ENCODE results near the gene OGN. TPM values are rescaled to one million over a fixed set of nuclear protein-coding genes. Genes with fewer than 3 reads are reported as not detected.

Gene OGN
- total and polyA plus RNA-seq, 2 donors (not counting 1 experiment from before 2014, with no cell fraction given), result not detected

DNA sequence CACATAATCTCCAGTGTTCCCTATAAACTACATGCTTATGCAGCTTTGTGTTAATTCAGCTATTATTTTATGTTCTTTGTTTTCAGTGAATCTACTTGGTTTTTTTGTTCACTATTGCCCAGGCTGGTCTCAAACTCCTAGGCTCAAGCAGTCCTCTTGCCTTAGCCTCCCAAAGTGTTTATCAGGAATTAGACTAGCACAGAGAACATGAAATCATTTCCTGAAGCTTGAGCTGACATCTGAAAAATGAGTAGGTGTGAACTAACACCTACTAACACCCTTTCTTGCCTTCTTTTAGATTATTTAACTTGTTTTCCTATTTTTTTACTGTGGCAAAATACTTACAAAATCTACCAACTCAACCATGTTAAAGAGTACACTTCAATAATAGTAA is 53.6 kb downstream of the OGN start:
- Mint-ChIP-seq H3K4me1 (peaks cover 7% of the 10 kb centered on the region), H3K4me3 (no peak overlapping the region), H3K27me3 (no peaks in the 10 kb centered on the region), H3K9me3 (ENCODE audit: insufficient read depth) (peaks cover 5% of the 10 kb centered on the region), H3K27ac (no peak overlapping the region)
- ATAC-seq (ENCODE audit: low read depth), result no peak
- Histone ChIP-seq H3K27ac (ENCODE audit: low read length in 2 of 2) (no peak overlapping the region), H3K4me2 (replicated peaks; ENCODE audit: low read depth, low read length, poor library complexity, severe bottlenecking) (no peak overlapping the region), H3K36me3 (replicated peaks in 1 of 2; ENCODE audit: control extremely low read depth in 1 of 2, control insufficient read depth in 1 of 2, extremely low read depth in 1 of 2, insufficient read depth in 2 of 2, low read length in 1 of 2) (no peaks in the 10 kb centered on the region), H3K4me1 (ENCODE audit: control insufficient read depth in 2 of 2, insufficient read depth in 2 of 2, low read length in 2 of 2) (peaks cover 0 to 4% of the 10 kb centered on the region in 2 donors), H3K27me3 (replicated peaks in 1 of 4; ENCODE audit: control extremely low read depth in 1 of 4, control insufficient read depth in 3 of 4, insufficient read depth in 4 of 4, low read length in 3 of 4) (no peaks in the 10 kb centered on the region), H4K20me1 (ENCODE audit: control insufficient read depth, insufficient read depth, low read length, poor library complexity, severe bottlenecking) (no peaks in the 10 kb centered on the region), H2AFZ (ENCODE audit: insufficient read depth, low read depth, low read length, poor library complexity, severe bottlenecking) (no peak overlapping the region), H3K9ac (ENCODE audit: low read length) (no peak overlapping the region), H3K79me2 (ENCODE audit: control insufficient read depth, insufficient read depth, low read length) (no peaks in the 10 kb centered on the region), H3K4me3 (ENCODE audit: control extremely low read depth in 1 of 5, extremely low read depth in 1 of 5, insufficient read depth in 1 of 5, low read depth in 2 of 5, low read length in 4 of 5) (no peak overlapping the region), H3K9me3 (ENCODE audit: control extremely low read depth in 1 of 3, control insufficient read depth in 2 of 3, insufficient read depth in 1 of 3, low read length in 2 of 3) (peaks cover 0 to 4% (median 0%) of the 10 kb centered on the region in 3 donors)
- ChIA-PET POLR2A (no interaction called here), CTCF (no interaction called here)
- DNase-seq, result no peak
- TF ChIP-seq CTCF (IDR thresholded peaks at IDR 0.05) (no peak), EZH2 (IDR thresholded peaks at IDR 0.05; ENCODE audit: borderline replicate concordance, insufficient read depth, low read depth, low read length, poor library complexity, severe bottlenecking) (no peak)
- intact Hi-C loops (cut with micrococcal nuclease), result no loop called here

- DNase-seq, result no peak
- peaks cover 3% of the 10 kb centered on the region for H3K9me3 Mint-ChIP-seq (ENCODE audit: insufficient read depth)
- Histone ChIP-seq H3K27ac (ENCODE audit: low read length in 2 of 2) (no peak overlapping the region), H3K9me3 (ENCODE audit: control extremely low read depth in 1 of 3, control insufficient read depth in 2 of 3, insufficient read depth in 1 of 3, low read length in 2 of 3) (peaks cover 0 to 4% (median 0%) of the 10 kb centered on the region in 3 donors), H3K4me1 (ENCODE audit: control insufficient read depth in 2 of 2, insufficient read depth in 2 of 2, low read length in 2 of 2) (peaks cover 0 to 4% of the 10 kb centered on the region in 2 donors), H3K9ac (ENCODE audit: low read length) (no peak overlapping the region), H3K27me3 (replicated peaks in 1 of 4; ENCODE audit: control extremely low read depth in 1 of 4, control insufficient read depth in 3 of 4, insufficient read depth in 4 of 4, low read length in 3 of 4) (no peaks in the 10 kb centered on the region), H3K36me3 (replicated peaks in 1 of 2; ENCODE audit: control extremely low read depth in 1 of 2, control insufficient read depth in 1 of 2, extremely low read depth in 1 of 2, insufficient read depth in 2 of 2, low read length in 1 of 2) (no peaks in the 10 kb centered on the region), H3K79me2 (ENCODE audit: control insufficient read depth, insufficient read depth, low read length) (no peaks in the 10 kb centered on the region), H2AFZ (ENCODE audit: insufficient read depth, low read depth, low read length, poor library complexity, severe bottlenecking) (no peak overlapping the region), H4K20me1 (ENCODE audit: control insufficient read depth, insufficient read depth, low read length, poor library complexity, severe bottlenecking) (no peaks in the 10 kb centered on the region), H3K4me3 (ENCODE audit: control extremely low read depth in 1 of 5, extremely low read depth in 1 of 5, insufficient read depth in 1 of 5, low read depth in 2 of 5, low read length in 4 of 5) (no peak overlapping the region), H3K4me2 (replicated peaks; ENCODE audit: low read depth, low read length, poor library complexity, severe bottlenecking) (no peak overlapping the region)
- peaks cover 7% of the 10 kb centered on the region for H3K4me1 Mint-ChIP-seq
- no peaks in the 10 kb centered on the region for H3K27me3 Mint-ChIP-seq
- ATAC-seq (ENCODE audit: low read depth), result no peak
- TF ChIP-seq EZH2 (IDR thresholded peaks at IDR 0.05; ENCODE audit: borderline replicate concordance, insufficient read depth, low read depth, low read length, poor library complexity, severe bottlenecking), result no peak
- no peak for TF ChIP-seq CTCF (IDR thresholded peaks at IDR 0.05)
- H3K4me3 Mint-ChIP-seq, result no peak overlapping the region
- ChIA-PET CTCF (no interaction called here), POLR2A (no interaction called here)
- intact Hi-C loops (cut with micrococcal nuclease), result no loop called here
- WGBS (ENCODE audit: insufficient coverage), result no CpG with 5 or more reads among the region's 7 CpGs
- no peak overlapping the region for H3K27ac Mint-ChIP-seq
These were observed 54.3 kb downstream of the OGN start for GRCh38 chr9:92349771-92350739.
